ENCODE results near the gene CITED1.
A peak's percentile ranks its signal among the peaks of the same experiment; 100 is the strongest.

CITED1 gene

DNA sequence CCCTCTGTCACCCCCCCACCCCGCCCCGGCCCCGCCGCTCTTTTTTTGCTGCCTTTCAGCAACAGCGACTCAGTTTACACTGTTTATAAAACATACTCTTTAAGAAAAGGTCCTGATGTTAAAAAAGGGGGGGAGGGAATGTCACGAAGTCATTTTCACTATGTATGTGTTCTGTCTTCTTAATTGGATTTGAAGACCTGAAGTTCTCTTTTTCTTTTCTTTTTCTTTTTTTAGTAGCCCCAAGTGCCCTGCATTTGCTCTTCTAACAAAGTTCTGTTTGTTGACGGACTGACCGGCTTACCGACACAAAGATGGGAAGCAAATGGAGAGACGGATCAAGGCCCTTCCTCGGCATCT lies 2.5 kb upstream of the CITED1 start:
- DNase-seq: no peak

DNA sequence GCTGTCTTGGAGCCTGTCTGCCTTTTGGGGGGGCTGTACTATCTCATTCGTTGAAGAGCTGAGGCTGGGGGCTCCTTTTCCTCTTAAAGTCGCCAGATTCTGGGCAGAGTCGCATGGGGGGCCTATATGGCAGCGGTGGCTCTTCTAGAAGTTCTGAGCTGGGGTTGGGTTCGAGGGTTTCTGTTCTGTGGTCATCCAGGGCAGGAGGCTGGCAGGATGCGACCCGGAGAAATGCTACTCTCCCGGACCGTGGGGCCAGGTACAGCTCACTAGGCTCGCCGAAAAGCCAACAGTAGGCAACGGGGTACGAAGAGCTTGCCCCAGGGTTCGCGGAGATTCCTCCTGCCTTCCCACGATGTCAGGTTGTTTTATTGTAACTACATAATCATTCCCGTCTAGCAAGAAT lies 1.9 kb upstream of the CITED1 start:
- DNase-seq: no peak

DNA sequence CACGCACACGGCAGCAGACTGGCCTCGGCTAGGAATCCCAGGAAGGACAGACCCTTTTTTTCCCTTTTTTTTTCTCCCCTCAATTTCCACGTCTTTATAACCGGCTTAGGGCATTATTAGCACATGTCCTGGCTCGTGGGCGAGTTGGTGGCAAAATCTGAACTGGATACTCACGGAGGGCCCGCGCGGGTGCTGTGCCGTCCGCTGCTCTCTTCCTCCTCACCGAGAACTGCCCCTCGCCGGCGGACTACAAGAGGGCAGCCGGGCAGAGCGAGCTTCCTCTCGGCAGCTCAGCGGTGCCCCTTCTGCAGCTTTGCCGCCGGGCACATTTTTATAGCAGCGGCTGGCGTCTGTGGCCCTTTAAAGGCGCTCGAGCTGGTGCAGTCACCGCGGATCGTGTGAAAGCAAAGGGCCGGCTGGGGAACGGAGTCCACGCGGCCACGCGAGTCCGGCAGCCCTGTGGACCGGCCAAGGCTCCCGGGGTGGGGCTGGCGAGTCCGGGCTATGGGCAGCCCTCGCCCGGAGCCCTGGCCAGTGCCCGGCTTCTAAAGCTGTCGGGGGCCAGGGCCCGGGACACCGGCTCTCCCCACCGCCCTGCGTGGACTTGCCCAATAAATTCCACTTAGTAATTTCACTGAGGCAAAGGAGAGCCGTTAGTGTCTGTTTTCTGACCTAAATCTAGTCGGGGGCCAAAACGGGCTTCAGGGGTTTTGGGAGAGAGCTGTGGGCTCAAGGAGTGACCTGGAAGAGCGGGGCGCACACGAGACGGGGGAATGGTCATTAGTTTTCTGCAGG lies 1.3 kb upstream of the CITED1 start:
- peak; percentile 32 for DNase-seq

DNA sequence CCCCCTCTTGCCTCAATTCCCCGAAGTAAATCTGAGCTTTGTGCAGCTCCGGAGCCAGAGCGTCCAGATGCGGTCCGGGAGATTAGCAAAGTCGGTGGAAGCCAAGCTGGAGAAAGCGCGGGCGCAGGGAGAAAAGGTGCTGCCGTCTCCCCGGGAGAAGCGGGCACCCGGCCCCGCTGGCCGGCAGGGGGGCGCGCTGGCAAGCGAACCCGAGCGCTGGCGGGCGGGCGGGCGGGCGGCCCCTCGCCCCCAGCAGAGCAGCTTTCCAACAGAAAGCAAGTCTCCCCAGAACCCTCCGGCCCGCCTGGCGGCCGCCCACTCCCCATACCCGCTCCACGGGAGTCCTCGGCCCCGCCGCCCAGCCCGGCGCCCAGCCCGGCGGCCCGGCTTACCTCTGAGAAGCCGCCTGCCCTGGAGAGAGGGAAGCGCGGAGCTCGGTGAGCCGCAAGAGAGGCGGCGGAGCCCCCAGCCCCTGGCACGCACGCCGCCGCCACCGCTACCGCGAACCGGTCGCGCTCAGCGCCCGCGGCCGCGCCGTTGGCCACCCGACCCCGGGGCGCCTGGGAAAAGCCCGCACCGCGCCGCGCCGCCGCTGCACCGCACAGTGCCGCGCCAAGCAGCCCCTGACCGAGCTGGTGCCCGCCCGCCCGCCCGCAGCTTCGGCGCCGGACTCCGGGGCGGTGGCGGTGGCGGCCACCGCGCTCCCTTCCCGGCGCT lies 529 bp upstream of the CITED1 start:
- DNase-seq: peak; percentile 9

DNA sequence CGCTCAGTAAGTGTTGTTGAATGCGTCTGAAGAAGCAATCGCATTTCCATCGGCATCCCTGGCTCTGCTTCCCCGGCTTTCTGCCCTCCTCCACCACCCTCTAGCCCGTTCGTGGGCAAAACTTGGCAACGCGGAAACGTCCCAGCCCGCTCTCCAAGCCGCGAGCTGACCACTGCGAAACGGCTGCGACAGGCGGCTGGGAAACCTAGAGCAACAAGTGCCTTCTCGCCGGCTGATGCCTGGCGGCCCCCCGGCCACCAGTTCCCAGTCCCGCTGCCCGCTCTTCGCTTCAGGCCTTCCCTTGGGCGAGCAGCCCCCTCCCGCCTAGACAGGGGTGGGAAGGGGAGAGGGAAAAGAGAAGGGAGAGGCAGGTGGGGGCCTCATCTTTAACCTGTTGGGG lies 837 bp downstream of the CITED1 start:
- DNase-seq: no peak

DNA sequence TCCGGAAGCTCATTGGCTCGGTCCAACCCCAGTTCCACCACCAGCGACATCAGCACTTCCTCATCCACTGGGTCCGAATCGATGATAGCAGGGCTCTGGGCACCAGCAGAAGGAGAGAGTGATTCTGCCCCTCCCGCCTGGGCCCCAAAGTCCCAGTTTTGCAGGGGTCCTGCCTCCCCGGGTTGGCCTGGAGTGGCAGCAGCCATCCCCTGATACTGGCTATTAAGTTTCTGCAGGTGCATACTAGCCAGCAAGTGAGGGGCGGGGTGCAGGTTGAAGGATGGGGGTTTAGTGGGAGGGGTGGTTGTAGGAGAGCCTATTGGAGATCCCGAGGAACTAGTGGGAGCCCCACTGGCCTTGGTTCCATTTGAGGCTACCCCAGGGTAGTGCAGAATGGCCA lies 3.9 kb downstream of the CITED1 start:
- DNase-seq: no peak

DNA sequence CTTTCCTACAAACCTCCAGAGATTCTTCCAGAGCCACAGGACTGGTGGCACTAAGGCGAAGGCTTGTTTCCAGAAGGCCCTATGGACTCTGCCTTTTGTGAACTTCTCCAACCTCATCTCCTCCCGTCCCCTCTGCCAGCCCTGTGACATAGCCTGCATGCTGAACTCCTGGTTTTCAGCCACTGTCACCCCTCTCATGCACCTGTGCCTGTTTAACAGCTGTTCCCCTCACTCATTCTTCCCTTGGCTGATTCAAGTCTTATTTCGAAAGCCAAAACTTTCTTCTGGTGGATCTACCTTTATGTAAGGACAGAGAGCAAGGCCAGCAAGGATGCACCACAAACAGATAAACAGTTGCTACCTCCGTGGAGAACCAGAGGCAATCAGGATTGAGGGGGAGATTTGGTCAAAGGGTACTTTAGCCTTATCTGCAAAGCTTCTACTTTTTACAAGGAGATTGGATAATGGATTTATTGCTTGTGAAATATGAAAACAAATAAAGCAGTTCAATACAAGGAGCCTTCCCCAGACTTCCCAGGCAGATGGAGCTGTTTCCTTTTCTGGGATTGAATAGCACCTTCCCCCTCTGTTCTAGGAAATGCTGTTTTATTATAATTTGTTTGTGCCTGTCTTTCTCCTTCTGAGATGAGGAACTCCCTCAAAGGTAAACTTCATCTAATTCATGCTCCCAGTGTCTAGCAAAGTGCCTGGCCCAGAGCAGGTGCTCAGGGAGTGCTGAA lies 5.7 kb downstream of the CITED1 start:
- no peak for DNase-seq

DNA sequence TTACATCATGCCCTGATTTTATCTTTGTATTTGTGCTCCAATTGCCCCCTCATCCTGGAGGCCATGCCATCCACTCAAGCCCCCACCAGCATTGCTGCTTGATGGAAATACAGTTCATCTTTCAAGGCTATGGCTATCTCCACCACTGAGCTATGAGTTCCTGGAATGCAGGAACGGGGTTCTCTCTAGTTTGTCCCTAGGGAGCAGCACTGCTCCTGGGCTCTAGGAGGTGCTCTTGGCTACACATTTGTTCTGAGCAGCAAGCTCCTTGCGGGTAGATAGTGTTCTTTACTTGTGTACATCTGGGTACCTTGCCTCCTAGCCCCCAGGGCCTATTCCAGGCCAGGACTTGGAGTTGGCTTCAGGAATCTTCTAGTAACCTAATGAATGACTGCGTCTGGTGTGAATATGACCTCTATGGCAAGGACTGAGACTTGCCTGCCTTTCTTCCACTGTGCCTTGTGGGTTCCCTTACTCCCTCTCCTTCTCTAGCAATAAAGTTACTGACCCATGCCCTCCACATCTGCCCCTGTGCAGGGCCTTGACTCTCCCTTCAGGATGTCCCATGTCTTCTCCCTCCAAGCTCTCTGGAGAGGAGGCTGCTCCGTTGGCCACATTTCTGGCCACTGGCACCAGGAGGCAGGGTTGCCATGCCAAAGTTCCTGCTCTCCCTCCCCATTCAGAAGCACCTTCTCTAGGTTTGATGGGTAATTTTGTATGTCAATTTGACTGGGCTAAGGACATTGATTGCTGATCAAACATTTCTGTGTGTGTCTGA lies 7.6 kb downstream of the CITED1 start:
- no peak for DNase-seq

DNA sequence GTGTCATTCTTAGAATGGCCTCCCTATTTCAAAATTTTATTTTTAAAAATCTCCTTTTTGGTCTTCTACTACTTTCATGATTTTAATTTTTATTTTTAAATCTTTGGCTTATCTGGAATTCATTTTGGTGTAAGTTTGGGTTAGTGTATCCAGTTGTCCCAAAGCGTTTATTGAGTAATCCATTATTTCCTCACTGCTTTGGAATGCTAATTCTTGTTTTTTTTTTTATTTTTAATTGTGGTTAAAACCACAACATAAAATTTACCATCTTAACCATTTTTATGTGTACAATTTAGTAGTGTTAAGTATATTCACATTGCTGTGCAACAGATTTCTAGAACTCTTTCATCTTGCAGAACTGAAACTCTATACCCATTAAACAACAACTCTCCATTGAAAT lies 8.7 kb downstream of the CITED1 start:
- DNase-seq: no peak

DNA sequence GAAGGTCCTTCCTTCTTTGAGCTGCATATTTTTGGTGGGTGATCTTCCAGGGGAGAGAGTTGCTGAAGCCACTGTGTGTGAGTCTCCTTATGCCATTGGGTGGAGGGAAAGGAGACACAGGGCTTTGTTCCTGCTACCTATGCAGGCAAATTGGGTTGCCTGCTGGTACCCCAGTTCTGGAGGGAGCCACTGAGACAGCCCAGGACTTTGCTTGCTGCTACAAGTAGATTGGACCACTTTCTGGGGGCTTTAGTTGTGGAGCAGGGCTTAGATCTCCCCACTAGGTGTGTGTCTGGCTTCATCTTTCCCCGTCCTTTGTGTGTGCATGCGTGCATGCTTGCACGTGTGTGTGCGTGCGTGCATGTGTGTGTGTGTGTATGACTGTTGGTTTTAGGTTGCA lies 10.0 kb downstream of the CITED1 start:
- DNase-seq: no peak

DNA sequence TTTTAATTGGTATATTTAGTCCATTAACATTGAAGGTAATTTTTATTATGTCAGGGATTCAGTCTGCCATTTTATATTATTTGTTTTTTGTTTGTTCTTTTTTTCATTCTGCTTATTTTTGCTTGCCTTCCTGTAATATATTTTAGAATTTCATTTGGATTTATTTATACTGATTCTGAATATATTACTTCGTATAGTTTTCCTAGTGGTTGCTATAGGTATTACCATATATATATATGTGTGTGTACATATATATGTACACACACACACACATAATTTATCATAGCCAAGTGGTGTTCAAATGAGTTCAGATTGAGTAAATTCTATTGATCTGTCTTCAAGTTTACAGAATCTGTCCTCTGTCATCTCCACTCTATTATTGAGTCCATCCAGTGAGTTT lies 11.2 kb downstream of the CITED1 start:
- no peak for DNase-seq

DNA sequence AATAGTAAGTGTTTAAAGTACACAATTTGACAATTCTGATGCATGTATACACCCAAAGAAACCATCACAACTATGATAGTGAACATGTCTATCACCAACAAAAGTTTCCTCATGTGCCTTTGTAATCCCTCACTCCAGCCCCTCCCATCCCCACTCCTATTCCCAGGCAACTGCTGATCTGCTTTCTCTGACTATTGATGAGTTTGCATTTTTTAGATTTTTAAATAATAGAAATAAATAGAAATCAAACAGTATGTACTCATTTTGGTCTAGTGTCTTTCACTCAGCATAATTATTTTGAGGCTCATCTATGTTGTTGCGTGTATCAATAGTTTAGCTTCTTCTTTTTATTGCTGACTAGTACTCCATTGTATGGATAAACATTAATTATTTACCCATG lies 23.4 kb downstream of the CITED1 start:
- no peak for DNase-seq

DNA sequence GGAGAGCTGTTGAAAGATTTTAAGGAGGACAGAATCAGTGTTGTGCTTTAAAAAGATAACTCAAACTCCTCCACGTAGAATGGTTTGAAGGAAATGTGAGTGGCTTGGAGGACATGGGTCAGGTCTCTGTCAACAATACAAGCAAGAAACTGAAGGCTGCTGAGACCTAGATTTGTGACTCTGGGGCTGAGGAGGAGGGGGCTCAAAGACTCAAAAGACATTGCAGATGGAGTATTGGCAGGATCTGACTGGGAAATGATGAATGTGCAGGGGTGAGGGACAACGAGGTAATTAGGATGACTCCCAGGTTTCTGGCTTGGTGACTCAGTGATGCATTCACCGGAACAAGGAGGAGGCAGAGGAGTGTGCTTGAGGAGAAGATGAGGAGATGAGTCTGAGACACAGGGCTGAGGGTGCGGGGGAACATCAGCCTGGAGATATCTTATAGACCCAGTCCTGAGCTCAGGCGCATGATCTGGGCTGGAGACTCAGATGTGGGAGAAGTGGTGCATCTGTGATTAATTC lies 25.3 kb downstream of the CITED1 start:
- no peak for DNase-seq

DNA sequence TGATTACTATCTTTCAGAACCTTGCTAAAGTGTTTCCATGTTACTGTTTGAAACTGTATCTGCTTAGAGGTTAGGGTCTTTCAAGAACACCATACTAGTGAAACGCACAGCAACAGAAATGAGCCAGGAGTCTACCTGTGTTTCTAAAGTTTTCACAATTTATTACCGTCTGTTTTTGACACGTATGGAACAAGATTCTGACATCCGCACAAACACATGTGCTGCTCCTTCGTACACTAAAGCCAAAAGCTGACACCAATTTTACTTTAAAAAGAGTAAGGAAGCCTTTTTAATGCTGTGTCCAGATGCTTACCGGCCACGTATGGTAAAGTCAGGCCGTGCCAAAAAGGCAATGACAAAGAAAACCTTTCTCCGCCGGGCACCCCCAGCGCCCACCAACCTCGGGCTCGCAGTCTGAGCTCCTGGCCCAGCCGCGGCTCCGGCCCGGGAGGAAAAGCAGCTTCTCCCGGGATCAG lies 29.2 kb downstream of the CITED1 start:
- no peak for DNase-seq

DNA sequence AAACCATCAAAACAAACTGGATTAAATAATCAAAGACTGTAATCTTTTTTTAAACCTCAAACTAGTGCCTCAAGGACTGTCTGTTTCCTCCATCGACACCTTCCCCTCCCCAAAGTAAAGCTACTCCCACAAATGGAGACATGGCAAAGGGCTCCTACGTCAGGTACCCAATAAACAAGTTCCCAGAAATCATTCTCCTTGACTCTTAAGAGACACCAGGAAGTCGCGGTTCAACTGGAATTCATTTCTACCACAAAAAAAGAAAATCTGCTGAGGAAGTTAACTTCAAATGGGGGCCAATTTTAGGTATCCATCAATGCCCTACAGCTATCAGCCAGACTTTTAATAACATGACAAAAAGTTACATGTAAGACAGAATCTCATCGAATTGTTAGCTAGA lies 31.2 kb downstream of the CITED1 start:
- DNase-seq: no peak

DNA sequence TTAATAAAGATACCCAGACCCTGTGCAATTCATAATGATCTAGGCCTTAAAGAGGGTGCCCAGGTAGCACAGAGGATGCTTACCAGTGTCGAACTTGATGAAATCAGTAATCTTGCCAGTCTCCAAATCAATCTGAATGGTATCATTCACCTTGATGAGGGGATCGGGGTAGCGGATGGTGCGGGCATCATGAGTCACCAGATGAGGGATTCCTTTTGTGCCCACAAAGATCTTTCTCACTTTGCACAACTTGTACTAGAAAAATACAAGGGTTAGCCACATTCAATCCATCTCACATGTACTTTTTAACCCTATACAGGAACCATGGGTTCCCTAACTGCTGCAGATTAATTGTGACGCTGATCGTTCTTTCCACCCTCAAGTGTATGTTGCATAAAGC lies 32.0 kb downstream of the CITED1 start:
- DNase-seq: no peak

DNA sequence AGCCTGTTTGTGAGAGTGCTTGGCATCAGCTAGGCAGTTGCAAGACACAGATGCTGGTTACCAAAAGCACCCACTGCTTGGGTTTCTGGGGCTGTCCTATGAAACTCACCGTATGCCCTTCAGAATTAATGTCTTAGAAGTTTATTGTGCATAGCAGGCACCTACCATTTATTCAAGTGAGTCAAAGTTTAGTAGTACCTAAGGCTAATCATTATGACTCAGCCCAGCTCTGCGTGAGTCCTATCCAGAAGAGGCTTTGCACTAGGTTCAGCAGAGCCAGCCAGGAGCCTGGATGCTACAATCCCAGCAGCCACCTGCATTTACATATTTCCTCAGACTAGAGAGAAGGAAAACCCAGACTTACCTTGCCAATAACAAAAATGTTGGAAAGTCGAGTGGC lies 32.8 kb downstream of the CITED1 start:
- DNase-seq: no peak

DNA sequence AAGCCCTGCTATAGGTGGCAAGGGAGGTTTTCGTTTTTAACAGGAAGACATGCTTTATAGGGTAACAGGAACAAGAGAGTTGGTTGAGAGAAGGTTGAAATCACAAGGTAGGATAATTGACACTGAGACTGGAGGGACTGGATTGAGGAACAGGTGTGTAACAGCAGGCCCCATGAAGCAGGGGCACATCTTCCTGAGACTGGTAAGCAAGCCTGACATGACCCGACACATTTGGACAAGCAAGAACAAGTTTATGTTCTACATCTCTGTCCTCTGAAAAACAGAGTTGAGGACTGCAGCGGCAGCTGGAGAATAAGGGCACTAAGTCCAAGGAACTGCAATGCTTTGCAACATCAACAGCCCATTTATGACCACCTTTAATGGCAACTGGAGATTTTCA lies 33.9 kb downstream of the CITED1 start:
- no peak for DNase-seq

DNA sequence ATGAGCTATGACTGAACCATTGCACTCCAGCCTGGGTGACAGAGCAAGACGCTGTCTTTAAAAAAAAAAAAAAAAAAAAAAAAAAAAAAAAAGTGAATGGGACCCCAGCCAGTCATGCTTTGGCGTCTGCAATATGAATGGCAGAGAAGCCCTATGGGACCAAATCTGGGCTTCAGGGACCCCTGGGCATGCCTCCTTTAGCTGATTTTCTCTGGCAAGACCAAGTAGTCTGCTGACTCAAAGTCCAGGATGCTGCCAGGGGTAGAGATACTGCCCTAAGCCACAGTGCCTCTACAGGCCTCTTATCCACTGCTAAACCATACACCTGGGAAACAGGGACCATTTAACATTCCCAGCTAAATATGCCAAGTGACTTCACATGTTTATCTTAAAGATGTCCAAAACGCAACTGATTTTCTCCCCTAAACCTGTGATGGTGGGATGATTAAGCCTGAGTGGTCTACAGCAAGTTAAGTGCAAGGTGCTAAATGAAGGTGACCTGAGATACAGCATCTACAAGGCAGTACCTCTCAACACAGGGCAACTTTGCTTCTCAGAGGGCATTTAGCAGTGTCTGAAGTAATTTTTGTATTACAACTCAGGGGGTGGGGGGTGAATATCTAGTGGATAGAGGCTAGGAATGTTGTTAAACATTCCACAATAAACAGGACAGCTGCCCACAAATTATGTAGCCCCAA lies 34.5 kb downstream of the CITED1 start:
- no peak for DNase-seq

DNA sequence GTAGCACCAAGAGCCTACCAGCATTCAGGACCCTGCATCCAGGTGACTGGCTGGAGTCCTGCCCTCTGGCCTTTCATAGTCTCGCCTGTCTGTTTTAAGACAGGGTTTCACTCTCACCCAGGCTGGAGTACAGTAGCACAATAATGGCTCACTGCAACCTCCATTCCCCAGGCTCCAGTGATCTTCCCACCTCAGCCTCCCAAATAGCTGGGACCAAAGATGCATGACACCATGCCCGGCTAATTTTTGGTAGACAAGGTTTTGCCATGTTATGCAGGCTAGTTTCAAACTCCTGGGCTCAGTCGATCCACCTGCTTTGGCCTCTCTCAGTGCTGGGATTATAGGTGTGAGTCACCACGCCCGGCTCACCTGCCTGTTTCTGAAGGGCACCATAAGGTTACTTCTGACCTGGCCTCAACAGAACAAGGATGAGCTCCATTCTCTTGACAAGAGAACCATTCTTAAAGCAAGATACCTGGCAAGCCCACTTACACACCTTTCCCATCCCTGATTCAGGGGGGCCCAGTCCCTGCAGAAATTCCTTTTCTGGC lies 35.3 kb downstream of the CITED1 start:
- DNase-seq: no peak

DNA sequence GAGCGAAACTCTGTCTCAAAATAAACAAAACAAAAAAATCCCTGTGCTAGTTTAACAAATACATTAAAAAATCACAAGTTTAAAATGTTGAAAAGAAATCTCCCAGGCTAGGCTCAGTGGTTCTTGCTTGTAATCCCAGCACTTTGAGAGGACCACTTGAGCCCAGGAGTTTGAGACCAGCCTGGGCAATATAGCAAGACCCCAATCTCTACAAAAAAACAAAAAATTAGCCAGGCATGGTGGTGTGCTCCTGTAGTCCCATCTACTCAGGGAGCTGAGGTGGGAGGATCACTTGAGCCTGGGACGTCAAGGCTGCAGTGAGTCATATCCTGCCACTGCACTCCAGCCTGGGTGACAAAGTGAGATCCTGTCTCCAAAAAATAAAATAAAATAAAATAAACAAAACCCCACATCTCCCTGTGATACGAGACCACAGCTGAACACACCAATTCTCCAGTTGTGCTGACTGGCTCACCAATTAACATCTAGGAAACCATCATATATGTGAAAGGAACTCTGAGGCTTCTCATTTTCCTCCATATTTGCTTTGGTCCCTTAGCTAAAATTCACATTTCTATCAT lies 36.0 kb downstream of the CITED1 start:
- no peak for DNase-seq

Measured in NCI-H1436 (cell line).